ENCODE data around the gene IGFL4. TPM values are rescaled to one million over a fixed set of nuclear protein-coding genes. Genes with fewer than 3 reads are reported as not detected.

IGFL4 gene
- total and polyA plus RNA-seq, 10 of the 15 experiments (the other 5 are each of a cell fraction or from before 2014, with no cell fraction given) = not detected

- TF ChIP-seq HSF1 (IDR thresholded peaks at IDR 0.05; ENCODE audit: low read depth, low read length) (no peak), CBX5 (IDR thresholded peaks at IDR 0.05; ENCODE audit: low read depth) (no peak), SP1 (IDR thresholded peaks at IDR 0.05; ENCODE audit: low read depth, low read length) (no peak)
Observed at GRCh38 chr19:45996933-45997332, 43.9 kb downstream of the IGFL4 start (continued).

- WGBS (ENCODE audit: insufficient coverage, insufficient replicate concordance, low lambda C conversion rate, missing lambda C conversion rate) = 23% methylated on average over 13 of the region's 13 CpGs
- ChIA-PET POLR2A (interaction anchor here (0.6 to 2.7 kb wide), 13 partner anchors 17 to 662 kb away, joined by 3 to 10 read pairs (median 4); partner anchors contain the start of genes IRF2BP1, MYPOP, SIX5 and SYMPK), SMC1A (ENCODE audit: uncharacterized antibody, unreplicated experiment) (interaction anchor here (0.6 to 1.0 kb wide), 4 partner anchors 10 to 135 kb away, joined by 3 to 4 read pairs (median 3); partner anchors contain the start of genes IRF2BP1 and MYPOP), CTCF (interaction anchor here (0.7 to 3.7 kb wide), 12 partner anchors 11 to 666 kb away, joined by 3 to 12 read pairs (median 4); partner anchors contain the start of genes SIX5 and SYMPK), RAD21 (ENCODE audit: unreplicated experiment) (interaction anchor here (1.0 to 2.0 kb wide), 4 partner anchors 110 to 179 kb away, joined by 3 to 14 read pairs (median 6); partner anchors contain the start of genes FOXA3, IRF2BP1 and SYMPK)
- Histone ChIP-seq H3K4me3 (peak overlapping the region; percentile 86), H3K27me3 (replicated peaks in 1 of 2; ENCODE audit: control insufficient read depth in 2 of 2, insufficient read depth in 2 of 2, low read length in 1 of 2) (no peaks in the 10 kb centered on the region), H3K79me2 (ENCODE audit: control insufficient read depth, insufficient read depth, low read length) (peaks cover 9% of the 10 kb centered on the region), H3K9me3 (replicated peaks; ENCODE audit: control insufficient read depth, insufficient read depth, low read length) (no peaks in the 10 kb centered on the region; the same call in 2 of the 3 replicates), H3K4me1 (ENCODE audit: control insufficient read depth, insufficient read depth, low read length) (peaks cover 14% of the 10 kb centered on the region), H3K9ac (ENCODE audit: control insufficient read depth, insufficient read depth, low read length) (peak overlapping the region; percentile 75), H3K36me3 (ENCODE audit: control insufficient read depth in 2 of 2, insufficient read depth in 2 of 2, low read length in 1 of 2) (no peaks in the 10 kb centered on the region), H2AFZ (ENCODE audit: control insufficient read depth, low read depth, low read length) (peak overlapping the region; percentile 5), H3K27ac (ENCODE audit: control insufficient read depth, insufficient read depth) (peak overlapping the region; percentile 66), H3K4me2 (ENCODE audit: control insufficient read depth, insufficient read depth) (peak overlapping the region; percentile 97), H4K20me1 (ENCODE audit: control insufficient read depth, insufficient read depth) (no peaks in the 10 kb centered on the region)
- DNase-seq (ENCODE audit: low read depth, low spot score) (no peak), ATAC-seq (no peak), FAIRE-seq (peak; percentile 75)
- in situ Hi-C loops (cut with MboI) = no loop called here
- TSS peak; percentile 88 for BruUV-seq (replicated peaks)
- intact Hi-C loops (cut with micrococcal nuclease; ENCODE audit: unreplicated experiment) = loop anchor here (10.0 kb wide), 1 partner anchor 181 kb away; the partner anchor contains the start of gene RSPH6A
- TF ChIP-seq ATF7 (IDR thresholded peaks at IDR 0.05; ENCODE audit: low read depth) (peak; percentile 77; the same call in 1 of the 2 replicates), HDGF (IDR thresholded peaks at IDR 0.05) (0 out of 2 replicates have a peak, but pooled peaks have one; percentile 13), NBN (IDR thresholded peaks at IDR 0.05) (0 out of 2 replicates have a peak, but pooled peaks have one; percentile 16), HSF1 (IDR thresholded peaks at IDR 0.05; ENCODE audit: low read depth, low read length) (no peak), GATAD2B (conservative IDR thresholded peaks at IDR 0.05; ENCODE audit: low read depth) (0 out of 2 replicates have a peak, but pooled peaks have one; percentile 16)
Observed at GRCh38 chr19:45995715-45996385, 45.0 kb downstream of the IGFL4 start.

All from GM12878 (cell line).